Heart right ventricle (tissue), 16 donors: ENCODE measurements around the gene ESD. TPM values are rescaled to one million over a fixed set of nuclear protein-coding genes. Genes with fewer than 3 reads are reported as not detected.

Source experiments
- ATAC-seq, 8 donors: fragments of 200-7000 bp; cut with Tn5 transposase; one replicate each; pipeline ENCODE4 v1.9.1; 2020; ENCODE audit warnings: mild to moderate bottlenecking in 8 of 8, moderate library complexity in 8 of 8, moderate number of reproducible peaks in 1 of 8
- DNase-seq, 2 donors: peaks; one replicate each; pipeline ENCODE4 v3.0.0-alpha.2; 2020
- H3K27ac ChIP-seq, 10 donors: fragments of 200-600 bp; sonication (generic) in 2 of 10; one replicate each; pipeline versions ENCODE4 v1.5.0 to v1.8.0; 2020 to 2022; ENCODE audit warnings: mild to moderate bottlenecking in 3 of 10
- H3K27me3 ChIP-seq, 7 donors: fragments of 200-600 bp; one replicate each; pipeline ENCODE4 v1.8.0; 2021 to 2022; ENCODE audit warnings: mild to moderate bottlenecking in 2 of 7
- H3K36me3 ChIP-seq, 9 donors: fragments of 200-600 bp; sonication (generic) in 1 of 9; one replicate each; pipeline versions ENCODE4 v1.5.0 to v1.8.0; 2020 to 2022; ENCODE audit warnings: mild to moderate bottlenecking in 2 of 9
- H3K4me1 ChIP-seq, 9 donors: fragments of 200-600 bp; sonication (generic) in 1 of 9; one replicate each; pipeline versions ENCODE4 v1.5.0 to v1.8.0; 2020 to 2022; ENCODE audit warnings: mild to moderate bottlenecking in 4 of 9
- H3K4me3 ChIP-seq, 10 donors: fragments of 200-600 bp; sonication (generic) in 2 of 10; one replicate each; pipeline versions ENCODE4 v1.5.0 to v1.8.0; 2020 to 2022; ENCODE audit warnings: mild to moderate bottlenecking in 7 of 10, moderate library complexity in 2 of 10
- H3K9me3 ChIP-seq, 11 donors: fragments of 200-600 bp in 10 of 11; sonication (generic) in 2 of 11; one replicate each; pipeline versions ENCODE4 v1.5.0 to v1.8.0; 2013 to 2022; ENCODE audit warnings: mild to moderate bottlenecking in 2 of 11, control low read depth in 1 of 11, moderate library complexity in 1 of 11
- CTCF ChIP-seq, 9 donors: fragments of 200-600 bp; sonication (generic) in 2 of 9; IDR thresholded peaks; one replicate each; pipeline versions ENCODE4 v1.5.0 to v1.8.0; 2021 to 2022; ENCODE audit warnings: antibody characterized with exemption in 9 of 9, mild to moderate bottlenecking in 5 of 9, moderate library complexity in 1 of 9
- WGBS, 2 donors: extraction: QIAGEN DNeasy Blood & Tissue Kit; methylation state at CpG; one replicate each; pipeline ENCODE4 v1.1.7; 2013; ENCODE audit warnings: inconsistent platforms in 1 of 2; 5-methylcytosine and 5-hydroxymethylcytosine counted together
- intact Hi-C, 10 donors: fragments of 100-400 bp; cut with DNase I; formaldehyde crosslinking; loops; one replicate each; pipeline versions ENCODE4 v1.11.1 to v1.14.2; 2022
- polyA plus RNA-seq, 2 donors: library from polyadenylated mRNA; stranded (reverse); fragments of 200-250 nt; gene quantifications; one replicate each; pipeline ENCODE4 v1.2.3, GENCODE V29; 2013
- total RNA-seq, 10 donors: library from RNA; stranded (reverse); fragmentation: NEBNext Ultra II Directional in 3 of 10; extraction: Animal tissue kit (Norgen Biotek cat#: 25700) in 3 of 10; gene quantifications; one replicate each; pipeline versions ENCODE4 v1.2.1 to v1.2.4, GENCODE V29; 2021 to 2023
- donor health status: Arrhythmogenic right ventricular cardiomyopathy.
- donor health status: ischemic (EF 13 %, LVEDD 7.1; RV severe dilation, severe dysfunction).
- donor health status: healthy with polysubstance abuse.
- donor health status: DM: no; HTN: yes; CAD: no.
- donor health status: DM: no; HTN: no; CAD: no.
- donor health status: ischemic (EF 25% LVEDD 6.9; RV normal size, moderate dysfunction).
- donor health status: ischemic (EF 25% LVEDD 5.7; RV mildly dilated, moderate dysfunction).
- donor health status: healthy.
- donor health status: DM: yes; HTN: yes; CAD: no.
- donor health status: Ischemic cardiomyopathy.
- donor health status: ischemic (EF 35%, LVEDD 5.7; RV mildly dilated, moderate dysfunction).
- donor health status: nonischemic (EF 11% LVEDD 7.7; RV severe dilation, severe dysfunction).
- donor health status: DM: yes; HTN: yes; CAD: no.
- donor health status: PGD.
- donor health status: ischemic (EF 29% LVEDD 5.4; RV normal size, mild dysfunction).
- donor health status: nonischemic (EF 23%, LVEDD 6.1; RV moderate dilation, normal function).

The ESD gene
- total and polyA plus RNA-seq, 12 donors = 44.9 to 124 (median 106) TPM

- WGBS, 2 donors = 91 to 93% methylated on average over 5 of the region's 5 CpGs
- intact Hi-C loops = no loop called here
Observed at GRCh38 chr13:46803586-46803985, 6.6 kb upstream of the ESD start.

GRCh38 chr13:46801858-46802257 is 4.9 kb upstream of the ESD start:
- DNase-seq = no peak
- intact Hi-C loops = no loop called here
- Histone ChIP-seq H3K27ac (no peak overlapping the region), H3K27me3 (no peaks in the 10 kb centered on the region), H3K36me3 (no peaks in the 10 kb centered on the region), H3K4me1 (peaks cover 0 to 10% (median 6%) of the 10 kb centered on the region in 9 donors), H3K4me3 (no peak overlapping the region), H3K9me3 (no peaks in the 10 kb centered on the region)
- 76 to 82% methylated on average over 1 of the region's 1 CpG for WGBS, 2 donors
- no peak for TF ChIP-seq CTCF (IDR thresholded peaks at IDR 0.05)
- ATAC-seq = no peak

More at GRCh38 chr13:46803586-46803985, 6.6 kb upstream of the ESD start:
- Histone ChIP-seq H3K27me3 (peaks cover 0 to 4% (median 0%) of the 10 kb centered on the region in 7 donors), H3K4me1 (no peaks in the 10 kb centered on the region), H3K36me3 (no peaks in the 10 kb centered on the region), H3K27ac (no peak overlapping the region), H3K4me3 (no peak overlapping the region), H3K9me3 (no peaks in the 10 kb centered on the region)
- DNase-seq = no peak
- ATAC-seq = no peak
- no peak for TF ChIP-seq CTCF (IDR thresholded peaks at IDR 0.05)

- WGBS, 2 donors = 87 to 88% methylated on average over 4 of the region's 4 CpGs
- intact Hi-C loops = no loop called here
- DNase-seq = no peak
- H3K9me3 ChIP-seq = no peaks in the 10 kb centered on the region
- no peak overlapping the region for H3K4me3 ChIP-seq
- H3K4me1 ChIP-seq = peaks cover 2 to 32% (median 25%) of the 10 kb centered on the region in 9 donors
- no peak for TF ChIP-seq CTCF (IDR thresholded peaks at IDR 0.05)
- H3K27ac ChIP-seq = no peak overlapping the region
- H3K27me3 ChIP-seq = no peaks in the 10 kb centered on the region
- no peak for ATAC-seq
- no peaks in the 10 kb centered on the region for H3K36me3 ChIP-seq
Observed at GRCh38 chr13:46799139-46799538, 2.2 kb upstream of the ESD start.

GRCh38 chr13:46797501-46798237 is 708 bp upstream of the ESD start:
- peak in 2 of 8 donors; percentile 1 to 36 for ATAC-seq
- Histone ChIP-seq H3K27ac (peak overlapping the region; percentile 78 to 95 (median 92)), H3K4me3 (peak overlapping the region; percentile 57 to 95 (median 76)), H3K36me3 (peaks cover 0 to 9% (median 0%) of the 10 kb centered on the region in 9 donors), H3K9me3 (no peaks in the 10 kb centered on the region), H3K4me1 (peaks cover 2 to 46% (median 34%) of the 10 kb centered on the region in 9 donors), H3K27me3 (no peaks in the 10 kb centered on the region)
- intact Hi-C loops = no loop called here
- no peak for TF ChIP-seq CTCF (IDR thresholded peaks at IDR 0.05)
- WGBS, 2 donors = 55 to 67% methylated on average over 9 of the region's 9 CpGs
- DNase-seq = no peak
